GM08714 (cell line): ENCODE results near the gene C1orf198.

Experiments
- H3K4me3 ChIP-seq: fragments of 200-500 bp; sonication (Bioruptor generic); 2 replicates; pipeline ENCODE4 v1.5.1; 2014; ENCODE audit warnings: mild to moderate bottlenecking, low read length, inconsistent platforms
- ZNF274 ChIP-seq: IDR thresholded peaks from 2 replicates; pipeline ENCODE4 v1.6.1; 2012; ENCODE audit warnings: mild to moderate bottlenecking, low read depth, low read length

C1orf198 gene

GRCh38 chr1:230843503-230844309 lies 24.6 kb downstream of the C1orf198 start:
- TF ChIP-seq ZNF274: no peak
- no peak overlapping the region for H3K4me3 ChIP-seq

GRCh38 chr1:230842801-230843200 lies 25.5 kb downstream of the C1orf198 start:
- no peak overlapping the region for H3K4me3 ChIP-seq
- TF ChIP-seq ZNF274: no peak

GRCh38 chr1:230839173-230839572 lies 29.1 kb downstream of the C1orf198 start:
- no peak overlapping the region for H3K4me3 ChIP-seq
- no peak for TF ChIP-seq ZNF274

GRCh38 chr1:230836793-230837192 lies 31.5 kb downstream of the C1orf198 start:
- no peak for TF ChIP-seq ZNF274
- H3K4me3 ChIP-seq: no peak overlapping the region

GRCh38 chr1:230836347-230836746 lies 32.0 kb downstream of the C1orf198 start:
- H3K4me3 ChIP-seq: no peak overlapping the region
- TF ChIP-seq ZNF274: no peak

GRCh38 chr1:230834292-230834691 lies 34.0 kb downstream of the C1orf198 start:
- TF ChIP-seq ZNF274: no peak
- H3K4me3 ChIP-seq: no peak overlapping the region

GRCh38 chr1:230833511-230833910 lies 34.8 kb downstream of the C1orf198 start:
- TF ChIP-seq ZNF274: no peak
- no peak overlapping the region for H3K4me3 ChIP-seq

- TF ChIP-seq ZNF274: no peak
- H3K4me3 ChIP-seq: no peak overlapping the region
These were observed 35.8 kb downstream of the C1orf198 start for GRCh38 chr1:230832476-230832875.

- no peak overlapping the region for H3K4me3 ChIP-seq
- TF ChIP-seq ZNF274: no peak
These were observed 36.5 kb downstream of the C1orf198 start for GRCh38 chr1:230831771-230832170.

- no peak for TF ChIP-seq ZNF274
These were observed 39.9 kb downstream of the C1orf198 start for GRCh38 chr1:230828421-230828820.

GRCh38 chr1:230827801-230828200 lies 40.5 kb downstream of the C1orf198 start:
- TF ChIP-seq ZNF274: no peak
- no peak overlapping the region for H3K4me3 ChIP-seq

More at GRCh38 chr1:230828421-230828820, 39.9 kb downstream of the C1orf198 start:
- H3K4me3 ChIP-seq: no peak overlapping the region

GRCh38 chr1:230827081-230827681 lies 41.1 kb downstream of the C1orf198 start:
- no peak for TF ChIP-seq ZNF274
- H3K4me3 ChIP-seq: no peak overlapping the region

GRCh38 chr1:230826166-230826875 lies 42.0 kb downstream of the C1orf198 start:
- H3K4me3 ChIP-seq: no peak overlapping the region
- TF ChIP-seq ZNF274: no peak

GRCh38 chr1:230825761-230826160 lies 42.6 kb downstream of the C1orf198 start:
- TF ChIP-seq ZNF274: no peak
- no peak overlapping the region for H3K4me3 ChIP-seq
